Limb (tissue), 2 donors: ENCODE data around the gene DSN1.

Experiments used
- DNase-seq, 2 donors: peaks; one replicate each; pipeline ENCODE4 v3.0.0-alpha.2; 2016; ENCODE audit errors: extremely low spot score in 2 of 2

The DSN1 gene

DNA sequence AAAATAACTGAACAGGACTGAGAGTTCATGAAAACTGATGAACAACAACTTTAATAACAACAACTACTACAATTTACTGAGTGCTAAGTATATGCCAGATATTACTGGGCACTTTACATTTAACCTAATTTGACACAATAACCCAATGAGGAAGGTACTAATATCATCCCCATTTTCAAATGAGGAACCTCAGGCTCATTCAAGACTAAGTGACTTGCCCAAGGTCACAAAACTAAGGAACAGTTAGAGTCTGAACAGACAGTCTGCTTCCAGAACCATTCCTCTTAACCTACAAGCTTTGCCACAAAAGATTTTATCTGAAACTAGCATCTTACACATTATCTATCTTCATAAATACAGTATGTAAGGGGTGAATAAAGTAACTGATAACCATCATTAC lies 17.1 kb downstream of the DSN1 start:
- DNase-seq = no peak

DNA sequence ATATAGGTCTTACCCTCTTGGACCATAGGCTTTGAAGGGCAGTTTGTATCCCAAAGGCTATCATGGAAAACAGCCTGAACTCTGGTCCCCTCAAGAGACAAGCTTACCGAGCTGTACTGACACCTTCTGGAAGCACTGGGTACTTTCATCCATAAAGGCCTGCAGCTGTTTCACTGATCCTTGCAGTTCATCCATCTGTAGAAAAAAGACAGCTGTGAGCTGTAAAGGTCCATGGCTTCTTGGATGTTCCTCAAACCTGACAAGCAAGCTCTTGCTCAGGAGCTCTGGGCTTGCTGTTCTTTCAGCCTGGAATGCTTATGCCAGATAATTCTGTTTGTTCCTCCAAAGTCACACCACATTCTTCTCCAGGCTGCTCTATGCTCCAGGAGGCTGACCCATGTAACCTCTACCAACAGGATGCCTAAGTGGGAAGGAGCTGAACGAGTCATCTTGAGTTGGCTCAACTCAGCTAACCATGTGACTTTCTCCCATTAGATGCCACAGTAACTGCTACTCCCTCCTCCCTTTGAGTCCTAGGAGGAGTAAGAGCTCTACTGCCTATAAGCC lies 18.8 kb downstream of the DSN1 start:
- DNase-seq = peak; percentile 45 to 56

DNA sequence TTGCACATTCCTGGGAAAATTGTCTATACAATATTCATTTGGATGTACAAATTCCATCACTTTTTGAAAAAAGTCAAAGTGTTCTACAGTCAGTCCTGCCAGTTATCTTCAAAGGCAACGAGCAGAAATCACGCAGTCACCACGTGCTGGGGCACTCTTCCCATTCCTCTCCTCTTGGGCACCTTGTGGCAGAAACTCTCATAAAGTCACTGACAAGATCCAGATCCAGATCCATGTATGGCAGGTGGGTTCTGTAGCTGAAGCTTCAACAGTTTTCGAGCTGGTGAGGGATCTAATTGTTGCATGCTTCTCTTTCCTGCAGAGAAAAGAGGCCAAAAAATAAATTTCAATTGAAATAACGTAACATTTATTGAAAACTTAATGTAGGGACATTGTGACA lies 21.0 kb downstream of the DSN1 start:
- DNase-seq = no peak

DNA sequence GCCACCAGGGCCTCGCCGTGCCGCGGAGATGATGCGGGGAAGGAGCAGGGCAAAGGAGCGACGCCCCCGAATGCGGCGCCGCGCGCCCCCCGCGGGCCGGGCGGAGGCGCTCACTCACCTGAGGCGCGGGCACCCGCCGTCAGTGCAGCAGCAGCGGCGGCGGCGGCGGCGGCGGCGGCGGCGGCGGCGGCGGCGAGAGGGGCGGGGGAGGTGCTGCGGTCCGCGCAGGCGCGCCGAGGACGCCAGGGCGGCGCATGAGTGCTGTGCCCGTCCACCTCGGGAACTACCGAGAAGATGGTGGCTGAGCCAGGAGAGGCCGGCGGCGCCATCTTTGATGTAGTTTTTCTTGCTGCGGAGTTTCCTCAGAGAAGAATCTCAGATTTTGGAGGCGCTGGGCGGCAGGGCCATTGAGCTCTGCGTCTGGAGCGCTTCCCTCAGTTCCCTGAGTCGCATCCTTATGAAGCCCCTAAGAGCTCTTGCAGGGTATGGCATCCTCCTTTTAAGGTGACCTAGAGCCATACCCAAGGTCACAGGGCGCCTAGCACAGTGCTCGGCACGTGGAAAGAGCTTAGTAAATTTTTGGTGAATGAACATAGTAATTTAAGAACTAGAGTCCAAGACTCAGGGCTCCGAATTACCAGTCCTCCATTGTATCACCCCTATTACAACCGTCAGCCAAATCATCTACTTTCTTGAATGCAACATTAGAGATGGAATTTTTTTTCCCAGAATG lies 27.5 kb downstream of the DSN1 start, which contains the start of gene NDRG3:
TSS of gene NDRG3 (minus strand) at position 164 of the 733 bp plus-strand sequence. CDS start 24,355 bp downstream, outside the sequence.
- DNase-seq = peak; percentile 92 to 96

DNA sequence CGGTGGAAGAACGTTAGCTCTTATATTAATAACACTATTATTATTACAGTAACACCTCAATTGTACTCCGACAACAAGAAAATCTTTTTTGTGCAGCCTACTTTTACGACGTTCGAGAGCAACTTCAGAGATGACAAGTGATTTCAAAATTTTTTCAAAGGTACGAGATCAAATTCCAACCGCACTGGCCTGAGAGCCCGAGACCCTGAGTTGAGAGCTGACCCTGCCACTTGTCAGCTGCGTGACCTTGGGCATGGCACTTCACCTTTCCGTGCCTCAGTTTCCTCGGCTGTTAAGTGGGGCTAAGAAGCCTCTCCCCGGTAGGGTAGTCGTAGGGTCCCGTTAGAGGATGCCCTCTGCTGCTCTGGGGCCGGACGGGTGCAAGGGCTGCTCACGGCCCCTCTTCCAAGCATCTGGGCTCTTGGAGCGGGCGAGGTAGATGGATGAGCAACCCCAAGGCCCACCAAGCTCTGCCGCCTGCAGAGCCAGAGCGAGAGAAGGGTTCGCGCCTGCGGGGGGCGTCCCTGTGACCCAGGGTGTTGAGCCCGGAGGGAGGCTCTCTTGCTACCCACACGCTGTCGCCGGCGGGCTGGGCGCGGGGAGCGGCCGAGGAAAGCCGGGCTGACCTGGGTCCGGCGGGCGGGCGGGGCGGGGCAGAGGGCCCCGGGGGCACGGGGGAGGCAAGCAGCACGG lies 28.2 kb downstream of the DSN1 start:
- no peak for DNase-seq

DNA sequence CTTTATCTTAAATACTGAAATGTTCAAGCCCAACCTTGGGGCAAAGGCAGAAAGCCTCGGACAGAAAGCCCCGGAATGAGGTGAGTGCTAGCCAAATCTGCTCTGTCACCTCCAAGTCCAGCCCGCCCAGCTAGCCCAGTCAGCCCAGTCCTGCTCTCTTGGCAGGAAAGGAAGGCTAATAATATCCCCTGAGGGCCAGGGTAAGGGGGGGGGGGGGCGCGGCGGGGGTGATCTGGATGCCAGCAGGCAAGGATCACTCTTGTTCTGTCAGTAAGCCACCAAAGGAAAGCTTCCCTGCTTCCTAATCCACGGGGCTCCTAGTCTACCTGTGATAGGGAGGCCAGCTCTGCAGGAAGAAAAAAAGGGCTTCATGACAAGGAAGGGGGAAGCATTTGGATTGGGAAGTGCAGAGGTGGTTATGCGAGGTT lies 28.8 kb downstream of the DSN1 start:
- peak in 1 of 2 donors; percentile 32 for DNase-seq

DNA sequence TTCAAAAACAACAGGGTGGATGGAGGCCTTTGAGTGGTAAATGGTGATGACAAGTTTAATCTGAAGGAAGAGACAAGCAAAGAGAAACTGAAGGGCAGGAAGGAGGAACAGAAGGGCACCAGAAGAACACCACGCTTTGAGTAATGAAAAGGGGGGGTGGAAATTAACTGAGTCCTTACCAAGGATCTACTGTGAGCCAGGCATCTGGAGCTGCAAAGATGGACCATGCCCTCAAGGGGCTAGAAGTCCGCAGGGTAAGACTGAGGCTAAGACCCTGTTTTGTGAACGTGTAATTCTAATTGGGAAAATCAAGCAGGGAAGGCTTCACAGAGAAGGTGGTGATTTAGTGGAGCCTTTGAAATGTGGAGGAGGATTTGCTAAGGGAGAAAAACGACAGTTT lies 29.3 kb downstream of the DSN1 start:
- DNase-seq = no peak

DNA sequence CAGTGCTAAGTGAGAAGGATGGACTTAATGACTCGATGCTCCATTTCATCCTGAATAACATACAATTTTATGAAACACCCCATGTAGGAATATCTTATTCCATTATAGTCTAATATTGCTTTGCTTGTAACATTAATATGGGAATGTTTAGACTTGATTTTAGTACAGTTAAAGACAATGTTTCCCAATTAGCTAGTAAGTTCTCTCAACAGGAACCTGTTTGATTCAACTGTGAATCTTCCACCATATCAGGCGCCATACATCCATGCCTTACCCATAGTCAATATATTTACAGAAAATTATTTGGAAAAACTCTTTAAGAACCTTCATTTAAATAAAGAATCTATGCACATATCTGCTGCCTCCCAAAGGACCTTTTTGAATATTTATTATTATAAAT lies 31.0 kb downstream of the DSN1 start:
- DNase-seq = no peak

DNA sequence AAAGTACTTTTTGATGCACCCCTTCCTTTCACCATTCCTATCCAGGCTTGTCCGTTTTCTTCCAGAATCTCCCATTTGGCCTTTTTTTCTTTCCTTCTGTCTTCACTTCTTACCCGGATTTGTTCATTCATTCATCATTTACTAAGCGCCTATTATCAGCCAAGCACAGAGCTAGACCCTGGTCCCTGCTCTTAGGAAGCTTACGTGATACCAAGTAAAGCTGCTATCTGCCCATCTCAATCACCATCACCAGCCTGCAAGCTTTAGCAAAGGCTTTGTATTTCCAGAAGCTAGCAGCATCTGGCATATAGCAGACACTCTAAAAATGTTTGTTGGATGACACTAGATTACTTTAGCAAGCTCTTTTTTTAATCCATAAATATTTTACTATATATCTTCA lies 32.5 kb downstream of the DSN1 start:
- DNase-seq = no peak

DNA sequence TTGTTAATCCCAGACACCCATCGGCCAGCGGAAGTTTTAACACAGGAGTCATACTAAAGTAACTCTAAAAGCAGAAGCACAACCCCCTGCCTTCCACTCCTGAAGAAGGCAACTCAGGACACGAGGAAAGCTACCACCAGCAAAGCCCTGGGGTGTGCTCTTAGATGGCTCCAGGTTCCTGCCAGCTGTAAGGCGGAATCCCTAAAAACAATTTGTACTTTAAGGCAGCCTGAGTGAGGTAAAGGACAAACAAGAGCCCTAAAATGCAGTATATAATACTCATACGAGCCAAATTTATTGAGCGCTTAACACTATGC lies 36.4 kb downstream of the DSN1 start:
- no peak for DNase-seq

DNA sequence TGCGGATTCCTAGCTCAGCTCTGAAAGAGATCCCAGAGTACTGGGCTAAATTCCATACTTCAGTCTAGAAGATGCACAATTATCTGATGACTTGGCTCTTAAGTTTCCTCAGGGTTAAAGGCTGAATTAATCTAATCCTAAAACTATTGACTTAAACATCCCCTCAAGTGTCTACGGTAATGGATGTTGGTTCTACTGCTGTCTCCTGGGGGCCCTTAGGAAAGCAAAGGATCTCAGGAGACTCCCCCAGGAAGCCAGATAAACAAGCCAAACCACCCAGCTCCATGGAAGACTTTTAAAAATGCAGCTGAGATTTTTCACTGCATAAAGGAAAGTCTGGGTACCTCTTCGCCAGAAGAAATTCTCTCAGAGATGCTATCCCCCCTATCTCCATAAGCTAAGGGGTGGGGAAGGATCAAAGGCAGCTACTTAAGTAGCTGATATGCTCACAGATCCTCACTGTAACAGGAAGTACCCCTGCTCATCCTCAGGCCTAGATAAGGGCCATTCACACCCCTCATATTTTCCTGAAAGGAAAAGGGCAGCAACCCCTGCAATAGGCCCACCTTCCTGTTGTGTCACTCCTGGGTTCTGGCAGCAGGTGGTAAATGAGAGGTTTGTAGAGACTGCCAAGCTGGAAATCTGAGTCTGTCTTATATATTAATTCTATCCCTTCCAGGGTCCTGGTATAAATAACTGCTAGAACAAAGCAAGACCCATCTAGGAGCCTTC lies 36.9 kb downstream of the DSN1 start:
- no peak for DNase-seq

DNA sequence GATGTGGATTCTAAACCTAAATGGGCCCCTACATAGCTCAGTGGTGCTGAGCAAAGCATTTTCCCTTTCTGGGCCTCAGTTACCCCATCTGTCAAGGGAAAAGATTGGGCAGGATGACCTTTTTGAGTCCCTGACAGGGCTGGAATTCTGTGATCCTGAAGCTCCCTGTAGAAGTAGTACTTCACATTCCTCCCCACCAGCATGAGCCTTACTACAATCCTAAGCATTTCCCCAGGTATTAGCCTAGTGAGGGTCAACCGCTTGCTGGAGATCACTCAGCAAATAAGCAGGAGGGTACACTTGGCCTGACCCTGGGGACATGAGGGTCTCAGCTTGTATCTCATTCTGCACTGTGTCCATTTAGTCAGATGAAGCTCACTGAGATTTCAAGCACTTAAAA lies 41.1 kb downstream of the DSN1 start:
- no peak for DNase-seq

DNA sequence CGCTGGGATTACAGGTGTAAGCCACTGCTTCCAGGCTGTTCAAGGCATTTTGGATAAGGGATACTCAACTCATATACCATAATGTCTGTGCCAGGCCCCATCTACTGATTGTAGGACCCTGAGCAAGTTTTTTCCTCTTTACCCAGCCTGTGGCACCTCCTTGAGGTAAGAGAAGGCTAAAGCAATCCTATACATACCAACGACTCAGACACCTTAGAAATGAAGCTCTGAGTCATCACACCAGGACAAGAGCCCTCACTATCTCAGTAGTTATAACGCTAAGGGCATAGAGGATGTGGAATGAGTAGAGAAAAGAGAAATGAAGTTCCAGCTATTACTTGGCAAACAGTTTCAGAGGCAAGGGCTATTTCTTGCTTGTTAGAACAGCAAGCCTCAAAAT lies 44.6 kb downstream of the DSN1 start:
- no peak for DNase-seq

DNA sequence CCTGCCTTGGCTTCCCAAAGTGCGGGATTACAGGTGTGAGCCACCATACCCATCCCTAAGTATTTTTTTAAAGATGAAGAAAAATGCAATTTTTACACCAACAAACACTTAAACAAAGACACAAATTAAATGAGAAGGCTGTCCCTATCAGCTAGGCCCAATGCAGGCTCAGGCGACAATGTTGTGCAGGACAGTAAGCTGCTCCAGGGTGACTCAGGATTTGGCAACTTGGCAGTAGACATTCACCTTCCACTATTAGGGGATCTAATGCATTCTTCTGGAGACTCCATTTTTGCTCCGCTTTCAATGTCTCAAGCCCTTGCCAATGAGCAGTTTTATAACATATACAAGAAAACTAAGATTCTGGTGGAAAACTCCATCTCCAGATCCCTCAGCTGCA lies 47.4 kb downstream of the DSN1 start:
- DNase-seq = no peak

DNA sequence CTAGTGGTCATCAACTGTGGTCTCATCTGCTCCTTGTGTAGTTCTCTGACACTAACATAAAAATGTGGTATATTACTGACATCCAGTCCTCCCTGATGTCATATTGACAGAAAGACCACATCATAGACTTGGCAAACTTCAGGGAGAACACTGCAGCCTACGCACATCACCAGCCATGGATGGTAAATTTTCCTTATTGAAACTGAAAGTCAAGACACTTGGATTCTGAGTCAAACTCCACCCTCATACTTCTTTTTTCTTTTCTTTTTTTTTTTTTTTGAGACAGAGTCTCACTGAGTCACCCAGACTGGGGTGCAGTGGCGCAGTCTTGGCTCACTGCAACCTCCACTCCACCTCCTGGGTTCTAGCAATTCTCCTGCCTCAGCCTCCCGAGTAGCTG lies 53.1 kb downstream of the DSN1 start:
- no peak for DNase-seq

DNA sequence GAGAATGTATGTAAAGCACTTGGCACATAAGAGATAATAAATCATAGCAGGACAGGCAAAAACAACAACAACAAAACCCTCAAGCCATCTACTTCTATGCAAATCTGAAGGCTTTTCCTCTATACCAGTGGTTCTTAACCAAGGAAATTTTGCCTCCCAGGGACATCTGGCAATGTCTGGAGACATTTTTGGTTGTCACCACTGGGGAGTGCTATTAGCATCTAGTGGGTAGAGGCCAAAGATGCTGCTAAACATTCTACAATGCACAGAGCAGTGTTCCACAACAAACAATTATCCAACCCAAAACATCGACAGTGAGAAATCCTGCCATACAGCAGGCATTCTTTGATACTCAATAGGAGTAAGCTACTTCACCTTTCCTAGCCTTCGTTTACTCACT lies 55.9 kb downstream of the DSN1 start:
- DNase-seq = no peak

DNA sequence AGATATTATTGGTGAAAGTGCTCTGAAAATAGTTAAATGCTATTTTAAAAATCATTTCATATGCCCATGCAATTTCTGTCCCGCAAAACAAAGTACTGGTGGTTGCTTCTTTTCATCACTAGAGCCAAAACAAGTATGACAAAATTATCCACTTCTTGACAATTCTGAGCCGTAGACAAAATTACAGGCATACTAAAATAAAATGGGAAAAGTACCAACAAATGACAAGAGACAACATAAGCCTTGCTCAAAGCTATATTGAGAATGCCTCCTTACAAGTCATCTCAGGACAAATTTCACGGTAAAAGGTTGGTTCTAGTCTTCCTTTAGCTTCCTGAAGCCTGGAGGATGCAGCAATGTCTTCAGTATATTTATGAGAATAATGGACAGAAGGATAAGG lies 56.5 kb downstream of the DSN1 start:
- no peak for DNase-seq

DNA sequence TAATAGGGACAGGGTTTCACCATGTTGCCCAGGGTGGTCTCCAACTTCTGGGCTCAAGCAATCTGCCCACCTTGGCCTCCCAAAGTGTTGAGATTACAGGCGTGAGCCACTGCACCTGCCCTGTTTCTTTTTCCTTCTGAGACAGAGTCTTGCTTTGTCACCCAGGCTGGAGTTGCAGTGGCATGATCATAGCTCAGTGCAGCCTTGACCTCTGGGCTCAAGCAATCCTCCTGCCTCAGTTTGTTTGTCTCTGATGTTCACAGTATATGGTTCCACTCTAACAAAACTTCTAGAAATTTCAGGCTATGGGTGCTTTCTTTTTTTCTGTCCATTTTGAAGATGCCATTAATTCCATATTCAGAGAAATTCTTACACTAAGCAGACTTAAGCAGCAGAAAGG lies 60.8 kb downstream of the DSN1 start:
- no peak for DNase-seq

DNA sequence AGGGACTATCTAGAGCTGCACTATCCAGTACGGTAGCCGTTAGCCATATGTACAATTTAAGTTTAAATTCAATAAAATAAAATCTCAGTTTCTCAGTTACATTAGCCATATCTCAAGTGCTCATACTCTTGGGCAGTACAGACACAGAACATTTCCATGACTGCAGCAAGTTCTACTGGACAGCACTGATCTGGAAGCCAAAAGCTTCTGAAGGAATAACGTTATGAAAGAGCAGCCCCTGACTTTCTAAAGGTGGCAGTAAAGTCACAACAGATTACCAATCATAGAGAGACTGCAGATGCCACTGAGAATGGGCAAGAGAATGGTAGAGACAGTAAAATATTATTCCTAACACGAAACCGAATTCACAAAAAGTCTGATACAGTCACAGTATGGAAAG lies 64.4 kb downstream of the DSN1 start:
- no peak for DNase-seq

DNA sequence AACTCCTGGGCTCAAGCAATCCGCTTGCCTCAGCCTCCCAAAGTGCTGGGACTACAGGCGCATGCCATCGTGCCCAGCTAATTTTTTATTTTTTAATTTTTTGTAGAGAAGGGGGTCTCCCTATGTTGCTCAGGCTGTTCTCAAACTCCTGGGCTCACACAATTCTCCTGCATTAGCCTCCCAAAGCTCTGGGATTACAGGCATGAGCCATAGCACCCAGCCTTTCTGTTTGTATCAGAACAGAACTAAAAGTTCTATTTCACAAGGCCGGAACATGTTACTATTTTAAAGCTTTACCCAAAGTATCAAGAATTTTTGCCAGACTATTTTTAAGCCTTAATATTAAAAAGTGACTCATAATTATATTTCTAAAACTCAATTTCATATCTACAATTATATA lies 70.0 kb downstream of the DSN1 start:
- DNase-seq = no peak
